Measurements from ENCODE around the gene HCFC1. TPM values are rescaled to one million over a fixed set of nuclear protein-coding genes. Genes with fewer than 3 reads are reported as not detected.

The HCFC1 gene
- 34.6 and 36.1 TPM in 2 replicates for total RNA-seq

DNA sequence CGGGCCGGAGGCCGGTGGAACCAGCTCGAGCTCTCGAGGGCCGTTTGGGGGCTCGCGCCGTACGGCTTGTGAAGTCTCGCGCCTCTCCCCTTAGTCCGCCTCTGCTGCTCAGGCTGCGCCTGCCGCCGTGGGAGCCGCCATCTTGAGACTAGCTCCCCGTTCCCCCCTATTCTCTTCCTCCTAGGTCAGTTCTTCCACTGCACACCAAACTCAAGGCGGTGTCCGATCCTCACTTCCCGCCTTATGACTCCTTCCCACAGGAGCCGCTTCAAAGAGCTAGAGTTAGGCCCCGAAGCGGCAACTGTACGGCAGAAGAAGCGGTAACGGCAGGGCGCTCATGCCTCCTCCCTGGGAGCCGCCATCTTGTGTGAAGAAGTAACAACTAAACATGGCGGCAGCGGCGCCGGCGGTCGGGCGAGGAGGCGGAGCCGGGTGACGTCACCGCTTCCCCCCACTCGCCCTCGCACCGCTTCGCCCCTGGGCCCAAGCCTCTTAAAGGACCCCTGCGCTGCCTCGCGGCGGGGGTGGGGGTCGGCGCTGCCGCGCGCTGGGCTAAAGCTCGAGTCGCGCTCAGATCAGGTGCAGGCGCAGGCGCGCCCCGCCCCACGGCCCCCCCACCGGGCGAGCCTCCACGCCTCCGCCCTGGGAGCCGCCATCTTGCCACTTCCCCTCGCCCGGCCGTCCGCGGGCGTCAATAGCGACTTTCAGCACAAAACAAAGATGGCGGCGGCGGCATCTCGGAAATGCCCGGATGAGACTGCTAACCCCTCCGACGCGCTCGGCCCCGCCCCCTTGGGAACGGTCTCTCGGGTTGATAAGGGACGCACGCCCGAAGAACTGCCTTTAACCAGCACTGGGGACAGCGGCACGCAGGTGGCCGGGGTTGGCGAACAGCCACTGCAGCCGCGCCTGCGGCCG lies at the start of gene HCFC1:
Gene HCFC1 (minus strand): TSS at position 369 of the 918 bp plus-strand sequence. CDS start 978 bp downstream, outside the sequence.

DNA sequence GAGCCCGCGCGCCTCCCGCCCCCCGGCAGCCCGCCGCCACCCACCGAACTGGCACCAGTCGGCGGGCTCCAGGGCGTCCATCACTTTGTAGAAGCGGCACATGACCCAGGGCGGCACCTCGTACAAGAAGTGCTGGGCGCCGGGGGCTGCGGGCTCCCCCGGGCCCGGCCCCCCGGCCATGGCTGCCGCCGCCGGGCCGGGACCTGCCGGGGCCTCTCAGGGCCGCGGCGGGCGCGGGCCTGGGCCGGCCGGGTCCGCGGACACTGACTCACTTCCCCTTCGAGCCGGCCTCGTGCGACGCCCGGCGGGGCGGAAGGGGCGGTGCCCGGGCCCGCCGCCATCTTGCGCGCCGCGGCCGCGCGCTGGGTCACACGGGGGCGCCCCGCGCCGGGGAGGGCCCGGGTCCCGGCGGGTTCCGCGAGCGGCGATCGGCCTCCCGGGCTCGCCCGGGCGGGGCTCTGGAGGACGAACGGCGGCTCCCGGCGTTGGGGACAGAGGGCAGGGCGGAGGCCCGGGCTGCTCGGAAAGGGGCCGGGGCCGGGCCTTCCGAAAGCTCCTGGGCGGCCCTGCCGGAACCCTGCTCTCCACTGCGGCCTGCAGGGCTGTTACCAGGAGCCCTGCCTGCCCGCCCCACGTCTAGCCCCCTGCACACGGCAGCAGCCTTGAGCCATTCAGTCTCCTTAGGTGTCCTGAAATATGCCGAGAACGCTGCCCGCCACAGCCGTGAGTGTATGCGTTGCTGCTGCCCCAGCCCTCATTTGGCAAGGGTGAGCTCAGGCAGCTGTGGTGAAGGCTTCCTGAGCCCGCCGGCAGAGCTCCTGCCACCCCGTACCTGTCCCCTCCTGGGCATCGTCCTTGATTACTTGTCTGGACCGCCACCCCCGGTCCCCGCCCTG lies 48.3 kb upstream of the HCFC1 start, which contains the start of gene IRAK1:
Gene IRAK1 (minus strand): TSS at position 270 of the 896 bp plus-strand sequence. CDS start 90 bp downstream, at position 180.

DNA sequence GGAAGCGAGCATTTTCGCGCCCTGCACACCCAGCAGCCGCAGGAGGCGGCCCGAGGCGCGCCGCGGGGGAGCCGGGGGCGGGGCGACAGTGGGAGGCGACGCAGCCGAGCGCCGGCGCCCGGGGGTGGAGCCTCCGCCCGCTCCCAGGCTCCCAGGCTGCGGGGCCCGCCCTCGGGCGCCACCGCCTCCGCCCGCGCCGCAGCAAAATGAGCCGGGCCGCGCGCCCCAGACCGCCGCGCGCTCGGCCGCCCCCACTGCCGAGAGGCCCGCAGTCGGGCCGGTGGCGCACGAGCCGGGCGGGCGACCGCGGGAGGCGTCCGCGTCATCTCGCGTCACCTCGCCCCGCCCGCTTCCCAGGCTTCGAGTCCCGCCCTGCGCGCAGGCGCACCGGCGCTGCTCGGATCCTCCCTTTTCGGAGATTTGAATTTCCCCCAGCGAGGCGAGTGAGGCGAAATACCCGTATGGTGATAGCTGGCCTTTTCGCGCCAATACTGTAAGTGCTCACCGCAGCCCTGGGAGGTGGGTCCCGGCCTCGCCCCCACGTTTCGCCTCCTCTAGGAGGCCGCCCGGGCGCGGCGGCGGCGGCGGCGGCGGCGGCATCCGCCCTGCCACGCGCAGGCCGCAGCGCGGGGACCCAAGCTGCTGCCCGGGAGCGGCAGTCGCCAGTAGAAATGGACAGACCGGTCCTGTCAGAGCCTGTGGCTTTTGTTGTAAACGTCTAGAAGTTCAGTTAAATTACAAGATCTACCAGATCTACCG lies 929 bp upstream of the HCFC1 start, which contains the start of gene TMEM187:
Gene TMEM187 (plus strand): TSS at position 387 of the 759 bp plus-strand sequence. CDS start 9,309 bp downstream, outside the sequence.

DNA sequence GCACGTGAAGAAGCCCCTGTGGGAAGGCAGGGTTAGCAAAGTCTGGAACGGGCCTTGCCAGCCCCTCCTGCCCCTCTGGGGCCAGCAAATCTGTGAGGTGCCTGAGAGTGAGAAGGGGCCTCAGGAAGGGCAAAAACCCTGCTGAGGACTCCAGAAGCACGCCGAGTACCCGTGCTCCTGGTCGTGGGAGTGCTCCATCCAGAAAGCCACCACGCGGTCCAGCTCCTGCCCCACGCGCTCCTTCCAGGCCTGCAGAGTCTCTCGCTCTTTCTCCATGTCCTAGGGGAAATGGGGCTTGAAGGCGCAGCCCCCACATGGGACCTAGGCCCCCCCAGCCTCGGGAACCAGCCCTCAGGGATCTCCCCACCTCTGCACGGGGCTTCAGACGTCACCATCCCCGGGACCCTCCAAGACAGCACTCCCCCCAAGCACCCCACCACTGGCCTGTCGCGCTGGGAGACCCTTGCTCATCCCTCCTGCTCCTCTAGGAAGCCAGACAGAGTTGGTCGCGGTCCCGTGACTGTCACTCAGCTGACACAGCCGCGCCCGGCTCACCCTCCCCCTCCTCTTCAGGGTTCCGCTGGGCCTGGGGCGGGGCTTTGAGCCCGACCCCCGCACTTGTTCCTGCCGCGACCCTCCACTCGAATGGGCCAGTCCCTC lies 27.3 kb downstream of the HCFC1 start, which contains the start of gene RENBP:
Gene RENBP (minus strand): TSS at position 504 of the 660 bp plus-strand sequence. CDS start 33 bp downstream, at position 471.

DNA sequence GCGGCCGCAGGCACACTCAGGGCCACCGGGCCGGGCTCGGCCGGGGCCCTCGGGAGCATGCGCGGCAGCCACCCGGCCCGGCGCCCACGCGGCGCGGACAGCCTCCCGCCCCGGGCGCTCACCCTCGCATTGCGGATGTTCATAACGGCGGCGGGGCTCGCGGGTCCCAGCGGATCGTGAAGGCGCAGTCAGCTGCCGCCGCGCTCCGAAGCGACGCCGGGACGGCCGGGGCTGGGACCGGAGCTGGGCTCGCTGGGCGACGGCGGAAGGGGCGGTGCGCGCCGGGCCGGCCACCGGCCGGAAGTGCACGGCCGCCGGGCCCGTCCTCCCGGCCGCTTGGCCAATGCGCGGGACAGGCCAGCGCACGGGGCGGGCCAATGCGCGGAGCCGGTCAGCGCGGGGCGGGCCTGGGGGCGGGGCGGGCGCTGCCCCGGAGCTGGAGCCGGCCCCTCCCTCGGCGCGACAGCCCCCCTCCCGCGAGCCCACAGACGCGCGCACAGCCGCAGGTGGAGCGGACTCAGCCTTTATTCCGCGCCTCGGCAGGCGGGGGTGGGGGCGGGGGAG lies 36.8 kb downstream of the HCFC1 start, which contains the start of gene NAA10:
Gene NAA10 (minus strand): TSS at position 276 of the 564 bp plus-strand sequence. CDS start 133 bp downstream, at position 143.

DNA sequence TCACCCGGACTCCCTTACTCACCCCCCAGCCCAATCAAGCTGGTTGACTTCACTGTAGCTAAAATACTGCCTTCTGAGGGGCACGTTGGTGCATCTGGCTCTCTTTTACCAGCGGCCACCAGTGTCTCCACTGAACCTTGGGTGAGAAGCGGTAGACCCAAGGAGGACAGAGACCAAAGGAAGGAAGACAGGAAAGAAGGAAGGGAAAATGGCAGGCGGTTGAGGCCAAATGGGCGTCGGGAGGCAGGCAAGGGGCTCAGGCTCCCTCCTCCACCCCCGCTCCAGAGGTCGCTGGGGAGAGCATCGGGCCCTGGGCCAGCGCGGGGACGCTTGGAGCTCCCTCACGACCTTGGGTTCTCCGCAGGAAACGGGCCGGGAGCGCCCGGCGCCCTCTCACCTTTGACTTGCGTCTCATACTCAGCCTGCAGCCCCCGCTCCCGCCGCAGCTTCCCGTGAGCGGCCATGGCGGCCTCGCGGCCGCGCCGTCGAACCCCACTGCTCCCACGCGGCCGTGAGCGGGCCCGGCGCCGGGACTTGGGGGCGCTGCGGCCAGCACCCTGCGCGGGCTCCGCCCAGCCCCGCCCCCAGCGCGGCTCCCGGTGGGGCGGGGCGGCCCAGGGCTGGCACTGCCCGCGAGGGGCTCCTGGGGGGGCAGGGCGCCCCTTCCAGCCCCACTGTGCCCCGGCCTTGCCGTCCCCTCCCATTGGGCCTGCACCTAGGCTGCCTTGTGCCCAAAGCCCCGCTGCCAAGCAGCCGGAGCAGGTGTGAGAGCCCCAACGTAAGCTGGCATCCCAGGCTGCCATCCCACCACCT lies 45.7 kb downstream of the HCFC1 start, which contains the start of gene ARHGAP4:
Gene ARHGAP4 (minus strand): TSS at position 526 of the 813 bp plus-strand sequence. CDS start 62 bp downstream, at position 464.

DNA sequence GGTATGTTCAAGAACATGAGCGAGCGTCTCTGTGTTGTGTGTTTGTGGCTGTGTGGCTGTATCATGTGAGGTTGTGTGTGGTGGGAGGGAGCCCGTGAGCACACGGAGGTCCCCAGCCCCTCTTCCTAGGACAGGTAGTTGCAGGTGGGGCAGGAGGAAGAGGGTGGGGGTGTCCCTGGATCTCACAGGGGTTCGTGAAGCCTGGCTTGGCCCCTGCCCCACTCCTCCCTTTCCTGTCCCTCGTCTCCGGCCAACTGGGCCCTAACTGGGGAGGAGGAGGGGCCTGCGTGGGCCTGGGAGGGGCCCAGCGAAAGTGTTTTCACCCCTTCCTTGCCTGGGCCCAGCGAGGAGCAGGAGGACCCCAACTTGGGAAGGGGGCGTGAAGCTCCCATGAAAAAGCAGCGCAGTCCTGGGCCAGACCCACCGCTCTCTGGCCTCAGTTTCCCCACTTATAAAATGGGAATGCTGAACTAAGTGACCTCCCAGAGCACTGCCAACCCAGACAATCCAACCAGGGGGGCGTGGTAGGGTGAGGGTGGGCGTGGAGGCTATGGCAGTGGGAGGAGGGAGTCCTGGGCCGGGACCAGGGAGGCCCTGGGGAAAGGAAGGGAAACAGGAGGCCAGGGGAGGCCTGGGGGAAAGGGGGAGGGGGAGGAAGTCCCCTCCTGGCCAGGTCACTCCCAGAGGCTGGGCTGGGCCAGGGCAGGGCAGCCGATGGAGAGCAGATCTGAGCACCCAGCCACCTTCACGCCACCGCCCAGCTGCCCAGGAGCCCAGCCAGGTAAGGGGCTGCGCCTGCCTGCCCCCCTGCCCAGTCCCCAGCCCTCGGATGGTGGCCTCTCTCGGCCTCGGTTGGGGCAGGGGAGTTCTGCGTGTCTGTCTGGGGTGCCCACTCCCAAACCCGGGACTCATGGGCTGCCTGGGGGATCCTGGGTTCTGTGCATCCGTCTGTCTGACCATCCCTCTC lies 67.3 kb downstream of the HCFC1 start, which contains the start of gene AVPR2:
Gene AVPR2 (plus strand): TSS at position 683 of the 967 bp plus-strand sequence. CDS start 473 bp downstream, outside the sequence.

Other genes with a start within 250 kb of the HCFC1 start
- gene BCAP31, start 247.4 kb downstream of the HCFC1 start, total RNA-seq: 116 and 122 TPM in 2 replicates
- 11.7 and 11.8 TPM in 2 replicates for gene ABCD1, start 247.0 kb downstream of the HCFC1 start, total RNA-seq
- gene PLXNB3, start 207.6 kb downstream of the HCFC1 start, total RNA-seq: 0.94 and 2.4 TPM in 2 replicates
- gene SRPK3, start 190.8 kb downstream of the HCFC1 start, total RNA-seq: 0.12 TPM in 1 of 2 replicates, not detected in the other
- gene IDH3G, start 177.4 kb downstream of the HCFC1 start, total RNA-seq: 82.2 and 117 TPM in 2 replicates
- 281 and 408 TPM in 2 replicates for gene SSR4, start 177.2 kb downstream of the HCFC1 start, total RNA-seq
- 0.69 and 1.3 TPM in 2 replicates for gene PDZD4, start 141.3 kb downstream of the HCFC1 start, total RNA-seq
- gene L1CAM, start 85.6 kb downstream of the HCFC1 start, total RNA-seq: 0.05 TPM in 1 of 2 replicates, not detected in the other
- not detected in 2 replicates for gene AVPR2, start 67.1 kb downstream of the HCFC1 start, total RNA-seq
- gene ARHGAP4, start 45.6 kb downstream of the HCFC1 start, total RNA-seq: 0.31 and 3.9 TPM in 2 replicates
- 46.2 and 49.9 TPM in 2 replicates for gene NAA10, start 36.8 kb downstream of the HCFC1 start, total RNA-seq
- 1.1 and 1.2 TPM in 2 replicates for gene RENBP, start 27.2 kb downstream of the HCFC1 start, total RNA-seq
- gene TMEM187, start 936 bp upstream of the HCFC1 start, total RNA-seq: 11.1 and 12.6 TPM in 2 replicates
- gene IRAK1, start 48.1 kb upstream of the HCFC1 start, total RNA-seq: 48.9 and 56.3 TPM in 2 replicates
- gene MECP2, start 125.9 kb upstream of the HCFC1 start, total RNA-seq: 31.1 and 33.2 TPM in 2 replicates
- gene OPN1LW, start 172.4 kb upstream of the HCFC1 start, total RNA-seq: not detected in 2 replicates
- not detected in 2 replicates for gene OPN1MW, start 210.8 kb upstream of the HCFC1 start, total RNA-seq
- not detected in 2 replicates for gene OPN1MW2, start 247.9 kb upstream of the HCFC1 start, total RNA-seq